Measurements from ENCODE around the gene FAM222A. TPM values are rescaled to one million over a fixed set of nuclear protein-coding genes. Genes with fewer than 3 reads are reported as not detected.

The FAM222A gene
- total RNA-seq, 4 donors from 2014 or later, result 4.8 to 7.2 (median 6.1) TPM

- DNase-seq (ENCODE audit: low spot score in 2 of 2), result peak in 1 of 2 donors; percentile 40
- WGBS, 2 donors, result 83 to 93% methylated on average over 6 of the region's 6 CpGs
- intact Hi-C loops (cut with DNase I; ENCODE audit: low total_unique reads), result no loop called here
Observed at GRCh38 chr12:109752117-109753053, 38.8 kb downstream of the FAM222A start.

GRCh38 chr12:109753054-109753401, 39.4 kb downstream of the FAM222A start:
- H3K4me3 ChIP-seq (ENCODE audit: low read depth, poor library complexity, severe bottlenecking), result no peak overlapping the region
- intact Hi-C loops (cut with DNase I; ENCODE audit: low total_unique reads), result no loop called here
- DNase-seq (ENCODE audit: low spot score in 2 of 2), result peak in 1 of 2 donors; percentile 52
- WGBS, 2 donors, result 77 to 83% methylated on average over 5 of the region's 5 CpGs
- TF ChIP-seq CTCF (IDR thresholded peaks at IDR 0.05) (no peak), POLR2A (IDR thresholded peaks at IDR 0.05) (no peak)

More at GRCh38 chr12:109752117-109753053, 38.8 kb downstream of the FAM222A start:
- no peak overlapping the region for H3K4me3 ChIP-seq (ENCODE audit: low read depth, poor library complexity, severe bottlenecking)
- TF ChIP-seq POLR2A (IDR thresholded peaks at IDR 0.05) (no peak), CTCF (IDR thresholded peaks at IDR 0.05) (no peak)

GRCh38 chr12:109753959-109754358, 40.3 kb downstream of the FAM222A start:
- DNase-seq (ENCODE audit: low spot score in 2 of 2), result peak in 1 of 2 donors; percentile 9
- intact Hi-C loops (cut with DNase I; ENCODE audit: low total_unique reads), result no loop called here
- no peak for TF ChIP-seq POLR2A (IDR thresholded peaks at IDR 0.05)
- no peak for TF ChIP-seq CTCF (IDR thresholded peaks at IDR 0.05)
- H3K4me3 ChIP-seq (ENCODE audit: low read depth, poor library complexity, severe bottlenecking), result no peak overlapping the region
- WGBS, 2 donors, result 57 to 74% methylated on average over 2 of the region's 2 CpGs

- intact Hi-C loops (cut with DNase I; ENCODE audit: low total_unique reads), result no loop called here
- no peak overlapping the region for H3K4me3 ChIP-seq (ENCODE audit: low read depth, poor library complexity, severe bottlenecking)
- no peak for DNase-seq (ENCODE audit: low spot score in 2 of 2)
- 90 to 98% methylated on average over 1 of the region's 1 CpG for WGBS, 2 donors
- TF ChIP-seq CTCF (IDR thresholded peaks at IDR 0.05), result no peak
- TF ChIP-seq POLR2A (IDR thresholded peaks at IDR 0.05), result no peak
Observed at GRCh38 chr12:109756457-109756856, 42.8 kb downstream of the FAM222A start.

GRCh38 chr12:109757671-109758265, 44.1 kb downstream of the FAM222A start:
- 86 to 88% methylated on average over 11 of the region's 11 CpGs for WGBS, 2 donors
- no peak for TF ChIP-seq CTCF (IDR thresholded peaks at IDR 0.05)
- no peak for TF ChIP-seq POLR2A (IDR thresholded peaks at IDR 0.05)
- no peak overlapping the region for H3K4me3 ChIP-seq (ENCODE audit: low read depth, poor library complexity, severe bottlenecking)
- DNase-seq (ENCODE audit: low spot score in 2 of 2), result peak in 1 of 2 donors; percentile 17
- intact Hi-C loops (cut with DNase I; ENCODE audit: low total_unique reads), result no loop called here

Data from lower leg skin (tissue), 4 donors.